BJ (cell line): ENCODE measurements around the gene NPPC. TPM values are rescaled to one million over a fixed set of nuclear protein-coding genes. Genes with fewer than 3 reads are reported as not detected.

Experiments
- CTCF ChIA-PET: fragments of 350-600 bp; formaldehyde crosslinking; extraction: SDS; loops from one replicate; lab custom pipeline; 2021; ENCODE audit warnings: antibody characterized with exemption, inconsistent platforms; lab: Yijun Ruan, JAX
- POLR2A ChIA-PET: fragments of 300-600 bp; sonication (Branson Sonifier 250); formaldehyde crosslinking; extraction: SDS; loops from one replicate; lab custom pipeline; 2021; ENCODE audit warnings: antibody characterized with exemption; lab: Charles Lee
- DNase-seq: peaks from one replicate; pipeline ENCODE4 v3.0.0-alpha.2; 2011; ENCODE audit warnings: low read depth
- H3K27me3 ChIP-seq: 2 replicates; pipeline ENCODE4 v1.6.0; 2011; ENCODE audit warnings: low read length; ENCODE audit not compliant: control insufficient read depth, insufficient read depth
- H3K36me3 ChIP-seq: 2 replicates; pipeline ENCODE4 v1.5.1; 2011; ENCODE audit warnings: low read length; ENCODE audit not compliant: control insufficient read depth, insufficient read depth
- H3K4me3 ChIP-seq: 2 replicates; pipeline ENCODE4 v1.5.1; 2011; ENCODE audit warnings: low read depth, mild to moderate bottlenecking, control low read depth, low read length
- CTCF ChIP-seq: IDR thresholded peaks from 2 replicates; pipeline ENCODE4 v1.5.1; 2011; ENCODE audit warnings: low read depth, mild to moderate bottlenecking, control low read depth, inconsistent platforms, low read length, moderate library complexity; ENCODE audit not compliant: insufficient read depth
- polyA plus RNA-seq: library from polyadenylated mRNA; depleted of rRNA; stranded (reverse); fragments of >200 nt; gene quantifications from 2 replicates; pipeline ENCODE4 v1.2.3, GENCODE V29; 2011; rRNA removed
- small RNA-seq: library from RNA; depleted of rRNA; stranded (forward); fragments of <200 nt; gene quantifications from one replicate; pipeline ENCODE3, GENCODE V24; 2012; ENCODE audit warnings: low replicate concordance, low read depth; ENCODE audit not compliant: insufficient read length

The NPPC gene
- polyA plus RNA-seq, 1 experiment = not detected

GRCh38 chr2:231874944-231875343 lies 51.3 kb downstream of the NPPC start:
- POLR2A ChIA-PET = no interaction called here
- CTCF ChIA-PET = no interaction called here
- Histone ChIP-seq H3K36me3 (no peaks in the 10 kb centered on the region), H3K27me3 (no peaks in the 10 kb centered on the region), H3K4me3 (no peak overlapping the region)
- no peak for DNase-seq
- TF ChIP-seq CTCF = no peak

Small RNA genes within 50 kb of the gene (small RNA-seq; reads per million reads assigned to genes)
- not detected for gene MIR1471

Other genes starting within 250 kb of the NPPC start
- 363 and 447 TPM in 2 replicates for gene PTMA, start 217.9 kb downstream of the NPPC start, polyA plus RNA-seq
- gene PDE6D, start 145.1 kb downstream of the NPPC start, polyA plus RNA-seq = 28.7 and 35.1 TPM in 2 replicates
- gene COPS7B, start 140.0 kb downstream of the NPPC start, polyA plus RNA-seq = 40.8 and 52.7 TPM in 2 replicates
- 8.2 and 12.4 TPM in 2 replicates for gene DIS3L2, start 35.3 kb upstream of the NPPC start, polyA plus RNA-seq